DND-41 (cell line): ENCODE measurements around the gene NF1.

Source experiments
- ATAC-seq: fragments of 200-7000 bp; cut with Tn5 transposase; 3 replicates; pipeline ENCODE4 v1.9.1; 2021; ENCODE audit warnings: low read depth; ENCODE audit not compliant: insufficient read depth
- DNase-seq: peaks from one replicate; pipeline ENCODE4 v3.0.0-alpha.2; 2020
- H2AFZ ChIP-seq: 2 replicates; pipeline ENCODE4 v1.6.0; 2012; ENCODE audit warnings: low read depth, low read length
- H3K27ac ChIP-seq: 2 replicates; pipeline ENCODE4 v1.5.1; 2012; ENCODE audit warnings: low read length, inconsistent platforms
- H3K27me3 ChIP-seq: fragments of 200-600 bp; sonication (generic); 2 replicates; pipeline ENCODE4 v1.6.0; 2012; ENCODE audit warnings: low read length, mild to moderate bottlenecking, inconsistent platforms; ENCODE audit not compliant: insufficient read depth, poor library complexity
- H3K36me3 ChIP-seq: 2 replicates; pipeline ENCODE4 v1.5.1; 2012; ENCODE audit warnings: low read length, inconsistent platforms; ENCODE audit not compliant: insufficient read depth
- H3K4me1 ChIP-seq: 2 replicates; pipeline ENCODE4 v1.5.1; 2012; ENCODE audit warnings: mild to moderate bottlenecking, low read length; ENCODE audit not compliant: insufficient read depth
- H3K4me2 ChIP-seq: 2 replicates; pipeline ENCODE4 v1.6.0; 2012; ENCODE audit warnings: mild to moderate bottlenecking, moderate library complexity, low read length, inconsistent platforms; ENCODE audit not compliant: insufficient read depth
- H3K4me3 ChIP-seq, 2 experiments: fragments of 200-600 bp in 1 of 2; shearing (Covaris generic) in 1 of 2; 2 replicates each; pipeline ENCODE4 v1.5.1; 2012 to 2016; ENCODE audit warnings: inconsistent platforms in 2 of 2, low read length in 2 of 2, mild to moderate bottlenecking in 2 of 2, low read depth in 1 of 2, moderate library complexity in 1 of 2
- H3K79me2 ChIP-seq: 2 replicates; pipeline ENCODE4 v1.6.0; 2012; ENCODE audit warnings: low read length, inconsistent platforms; ENCODE audit not compliant: insufficient read depth
- H3K9ac ChIP-seq: 2 replicates; pipeline ENCODE4 v1.6.0; 2012; ENCODE audit warnings: low read depth, mild to moderate bottlenecking, inconsistent platforms, low read length, moderate library complexity
- H3K9me3 ChIP-seq: 2 replicates; pipeline ENCODE4 v1.5.1; 2012; ENCODE audit warnings: low read length, moderate library complexity, mild to moderate bottlenecking, inconsistent platforms; ENCODE audit not compliant: insufficient read depth, severe bottlenecking
- H4K20me1 ChIP-seq: 2 replicates; pipeline ENCODE4 v1.6.0; 2012; ENCODE audit warnings: low read length; ENCODE audit not compliant: insufficient read depth
- CTCF ChIP-seq: IDR thresholded peaks from 2 replicates; pipeline ENCODE4 v1.5.1; 2012; ENCODE audit warnings: borderline replicate concordance, low read length, moderate library complexity, mild to moderate bottlenecking; ENCODE audit not compliant: poor library complexity, severe bottlenecking; ENCODE audit errors: extremely low read depth
- EZH2 ChIP-seq: IDR thresholded peaks from 3 replicates; pipeline ENCODE4 v1.6.1; 2012; ENCODE audit warnings: borderline replicate concordance, low read depth, mild to moderate bottlenecking, moderate library complexity, low read length, inconsistent platforms; ENCODE audit not compliant: severe bottlenecking

The NF1 gene

GRCh38 chr17:31355935-31356334 is 261.2 kb downstream of the NF1 start:
- TF ChIP-seq EZH2: no peak
- TF ChIP-seq CTCF: no peak
- Histone ChIP-seq H3K9ac (no peak overlapping the region), H3K27ac (no peak overlapping the region), H3K79me2 (no peaks in the 10 kb centered on the region), H3K4me1 (no peaks in the 10 kb centered on the region), H3K27me3 (no peaks in the 10 kb centered on the region), H3K9me3 (no peaks in the 10 kb centered on the region), H3K36me3 (peaks cover 79% of the 10 kb centered on the region), H4K20me1 (no peaks in the 10 kb centered on the region), H3K4me2 (no peak overlapping the region), H3K4me3 (no peak overlapping the region), H2AFZ (no peak overlapping the region)
- no peak for DNase-seq
- no peak for ATAC-seq

GRCh38 chr17:31357091-31357490 is 262.3 kb downstream of the NF1 start:
- no peak overlapping the region for H3K4me2 ChIP-seq
- H3K9me3 ChIP-seq: no peaks in the 10 kb centered on the region
- no peak overlapping the region for H3K27ac ChIP-seq
- TF ChIP-seq CTCF: no peak
- TF ChIP-seq EZH2: no peak
- no peak overlapping the region for H2AFZ ChIP-seq
- H3K36me3 ChIP-seq: peaks cover 84% of the 10 kb centered on the region
- ATAC-seq (no peak), DNase-seq (no peak)
- no peak overlapping the region for H3K9ac ChIP-seq
- H3K4me3 ChIP-seq: no peak overlapping the region
- H3K79me2 ChIP-seq: no peaks in the 10 kb centered on the region
- H4K20me1 ChIP-seq: no peaks in the 10 kb centered on the region
- no peaks in the 10 kb centered on the region for H3K4me1 ChIP-seq
- no peaks in the 10 kb centered on the region for H3K27me3 ChIP-seq

GRCh38 chr17:31357839-31358394 is 263.1 kb downstream of the NF1 start:
- Histone ChIP-seq H3K4me2 (no peak overlapping the region), H3K9me3 (no peaks in the 10 kb centered on the region), H3K9ac (no peak overlapping the region), H3K36me3 (peaks cover 85% of the 10 kb centered on the region), H4K20me1 (no peaks in the 10 kb centered on the region), H3K4me1 (no peaks in the 10 kb centered on the region), H3K79me2 (no peaks in the 10 kb centered on the region), H3K4me3 (no peak overlapping the region), H2AFZ (no peak overlapping the region), H3K27me3 (no peaks in the 10 kb centered on the region), H3K27ac (no peak overlapping the region)
- DNase-seq (no peak), ATAC-seq (no peak)
- TF ChIP-seq CTCF (no peak), EZH2 (no peak)

- Histone ChIP-seq H3K27me3 (no peaks in the 10 kb centered on the region), H3K9me3 (no peaks in the 10 kb centered on the region), H3K79me2 (no peaks in the 10 kb centered on the region), H4K20me1 (no peaks in the 10 kb centered on the region), H3K4me1 (no peaks in the 10 kb centered on the region), H3K4me3 (no peak overlapping the region), H2AFZ (no peak overlapping the region), H3K27ac (no peak overlapping the region), H3K36me3 (peaks cover 63% of the 10 kb centered on the region), H3K4me2 (no peak overlapping the region), H3K9ac (no peak overlapping the region)
- DNase-seq: no peak
- TF ChIP-seq CTCF: no peak
- no peak for TF ChIP-seq EZH2
- no peak for ATAC-seq
These were observed 269.2 kb downstream of the NF1 start for GRCh38 chr17:31364012-31364411.
